PC-9 (cell line): ENCODE data around the gene TPK1. TPM values are rescaled to one million over a fixed set of nuclear protein-coding genes. Genes with fewer than 3 reads are reported as not detected.
A peak's percentile ranks its signal among the peaks of the same experiment; 100 is the strongest.

Source experiments
- BruUV-seq: library from RNA; stranded (reverse); fragments of 400-500 nt; replicated peaks from 2 replicates; lab custom pipeline; 2021; lab: Mats Ljungman, UMichigan
- CTCF ChIA-PET: fragments of 300-600 bp; sonication (Branson Sonifier 250); formaldehyde crosslinking; loops from one replicate; lab custom pipeline; 2022; ENCODE audit warnings: antibody characterized with exemption; lab: Charles Lee
- POLR2A ChIA-PET: fragments of 300-600 bp; sonication (Branson Sonifier 250); formaldehyde crosslinking; loops from one replicate; lab custom pipeline; 2022; ENCODE audit warnings: antibody characterized with exemption; ENCODE audit not compliant: unreplicated experiment; lab: Charles Lee
- DNase-seq, 2 experiments: peaks; one replicate each; pipeline versions ENCODE4 v3.0.0 to v3.0.0-alpha.2; 2015 to 2022; ENCODE audit warnings: mixed read lengths in 1 of 2
- H2AFZ ChIP-seq: fragments of 200-600 bp; sonication (generic); 2 replicates; pipeline ENCODE4 v1.8.1; 2017; ENCODE audit warnings: antibody characterized with exemption
- H3F3A ChIP-seq: fragments of 200-600 bp; sonication (generic); 2 replicates; pipeline ENCODE4 v1.8.1; 2017; ENCODE audit warnings: antibody characterized with exemption, mild to moderate bottlenecking, low read depth; ENCODE audit not compliant: insufficient read depth
- H3K27ac ChIP-seq: fragments of 200-600 bp; sonication (generic); 2 replicates; pipeline ENCODE4 v1.6.1; 2016; ENCODE audit warnings: mixed run types
- H3K27me3 ChIP-seq: fragments of 200-600 bp; sonication (generic); 2 replicates; pipeline ENCODE4 v1.6.1; 2016; ENCODE audit warnings: low read depth, mixed run types; ENCODE audit not compliant: insufficient read depth
- H3K36me3 ChIP-seq: fragments of 200-600 bp; sonication (generic); 2 replicates; pipeline ENCODE4 v1.6.1; 2016; ENCODE audit warnings: low read depth, mixed run types
- H3K4me1 ChIP-seq: fragments of 200-600 bp; sonication (generic); replicated peaks from 2 replicates; pipeline ENCODE4 v1.6.1; 2016; ENCODE audit warnings: mixed run types; ENCODE audit not compliant: insufficient read depth
- H3K4me2 ChIP-seq: fragments of 200-600 bp; sonication (generic); 2 replicates; pipeline ENCODE4 v1.6.1; 2017; ENCODE audit warnings: mixed run types
- H3K4me3 ChIP-seq: fragments of 200-600 bp; sonication (generic); 2 replicates; pipeline ENCODE4 v1.6.1; 2016; ENCODE audit warnings: mixed run types
- H3K79me2 ChIP-seq: fragments of 200-600 bp; sonication (generic); 2 replicates; pipeline ENCODE4 v1.6.1; 2017; ENCODE audit warnings: low read depth, mixed run types
- H3K9me2 ChIP-seq: fragments of 200-600 bp; sonication (generic); 2 replicates; pipeline ENCODE4 v1.8.1; 2017; ENCODE audit warnings: mild to moderate bottlenecking; ENCODE audit not compliant: insufficient read depth
- H3K9me3 ChIP-seq: fragments of 200-600 bp; sonication (generic); 2 replicates; pipeline ENCODE4 v1.8.1; 2016; ENCODE audit warnings: low read depth; ENCODE audit not compliant: insufficient read depth
- H4K20me1 ChIP-seq: fragments of 200-600 bp; sonication (generic); 2 replicates; pipeline ENCODE4 v1.8.1; 2017; ENCODE audit not compliant: insufficient read depth
- EZH2 ChIP-seq: fragments of 200-600 bp; sonication (generic); IDR thresholded peaks from 2 replicates; pipeline ENCODE4 v1.8.0; 2017; ENCODE audit warnings: antibody characterized with exemption, low read depth
- intact Hi-C: fragments of 100-400 bp; cut with micrococcal nuclease; formaldehyde crosslinking; loops from one replicate; pipeline ENCODE4 v1.10.0; 2022; ENCODE audit not compliant: unreplicated experiment
- total RNA-seq: library from RNA; stranded (reverse); gene quantifications from 2 replicates; pipeline ENCODE4 v1.2.3, GENCODE V29; 2021
- TF ChIP-seq, protein P1 (sequence below): fragments of 200-600 bp; sonication (generic); conservative IDR thresholded peaks from 2 replicates; pipeline ENCODE4 v1.6.1; 2017; ENCODE audit warnings: mixed run types, antibody characterized with exemption, mild to moderate bottlenecking, moderate library complexity

TPK1 gene
- total RNA-seq, 1 experiment from 2014 or later, result 0.90 TPM

DNA sequence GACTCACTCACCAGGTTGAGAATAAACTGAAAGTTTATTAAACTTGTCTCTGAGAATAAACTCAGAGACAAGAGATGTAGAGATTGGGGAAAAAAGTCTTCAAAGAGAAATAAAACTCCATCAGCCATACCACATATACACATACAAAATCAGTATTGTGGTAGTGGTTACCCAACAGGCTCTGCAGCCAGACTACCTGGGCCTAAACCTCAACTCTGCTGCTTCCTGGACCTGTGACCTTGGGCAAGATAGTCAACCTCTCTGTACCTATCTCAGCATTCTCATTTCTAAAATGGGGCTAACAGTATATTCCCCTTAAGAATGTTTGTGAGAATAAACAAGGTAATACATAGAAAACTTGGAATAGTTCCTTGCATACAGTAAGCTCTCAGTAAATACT, 15.3 kb downstream of the TPK1 start:
- H3K4me3 ChIP-seq, result no peak overlapping the region
- no TSS peak for BruUV-seq

DNA sequence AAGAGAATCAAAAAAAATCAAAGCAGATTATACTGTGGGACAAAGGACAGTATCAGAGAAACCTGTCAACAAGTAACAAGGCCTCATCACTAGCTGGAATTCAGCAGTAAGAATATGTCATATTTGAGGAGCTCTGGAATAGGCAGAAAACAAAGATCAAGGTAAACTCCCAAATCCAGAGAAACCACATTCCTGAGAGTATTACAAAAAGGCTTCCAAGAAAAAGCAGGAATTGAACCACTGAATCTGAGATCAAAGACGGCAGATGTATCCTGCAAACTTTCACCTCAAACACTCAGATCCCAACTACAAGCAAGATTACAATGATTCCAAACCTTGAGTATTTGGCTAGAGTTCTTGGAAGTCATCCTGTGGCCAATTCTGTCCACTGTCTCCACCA, 16.3 kb downstream of the TPK1 start:
- H3K9me3 ChIP-seq, result no peaks in the 10 kb centered on the region

More for the DNA sequence above, 15.3 kb downstream of the TPK1 start:
- no peaks in the 10 kb centered on the region for H3K79me2 ChIP-seq
- ChIA-PET POLR2A (no interaction called here), CTCF (no interaction called here)
- no peaks in the 10 kb centered on the region for H3K9me3 ChIP-seq
- no peaks in the 10 kb centered on the region for H3F3A ChIP-seq
- no peak overlapping the region for H3K4me2 ChIP-seq
- H2AFZ ChIP-seq, result no peak overlapping the region
- intact Hi-C loops, result no loop called here
- no peaks in the 10 kb centered on the region for H3K36me3 ChIP-seq
- no peak overlapping the region for H3K27ac ChIP-seq
- DNase-seq, result no peak
- no peak for TF ChIP-seq EZH2
- TF ChIP-seq, protein P1, sequence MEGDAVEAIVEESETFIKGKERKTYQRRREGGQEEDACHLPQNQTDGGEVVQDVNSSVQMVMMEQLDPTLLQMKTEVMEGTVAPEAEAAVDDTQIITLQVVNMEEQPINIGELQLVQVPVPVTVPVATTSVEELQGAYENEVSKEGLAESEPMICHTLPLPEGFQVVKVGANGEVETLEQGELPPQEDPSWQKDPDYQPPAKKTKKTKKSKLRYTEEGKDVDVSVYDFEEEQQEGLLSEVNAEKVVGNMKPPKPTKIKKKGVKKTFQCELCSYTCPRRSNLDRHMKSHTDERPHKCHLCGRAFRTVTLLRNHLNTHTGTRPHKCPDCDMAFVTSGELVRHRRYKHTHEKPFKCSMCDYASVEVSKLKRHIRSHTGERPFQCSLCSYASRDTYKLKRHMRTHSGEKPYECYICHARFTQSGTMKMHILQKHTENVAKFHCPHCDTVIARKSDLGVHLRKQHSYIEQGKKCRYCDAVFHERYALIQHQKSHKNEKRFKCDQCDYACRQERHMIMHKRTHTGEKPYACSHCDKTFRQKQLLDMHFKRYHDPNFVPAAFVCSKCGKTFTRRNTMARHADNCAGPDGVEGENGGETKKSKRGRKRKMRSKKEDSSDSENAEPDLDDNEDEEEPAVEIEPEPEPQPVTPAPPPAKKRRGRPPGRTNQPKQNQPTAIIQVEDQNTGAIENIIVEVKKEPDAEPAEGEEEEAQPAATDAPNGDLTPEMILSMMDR, result no peak
- no peaks in the 10 kb centered on the region for H3K27me3 ChIP-seq
- H4K20me1 ChIP-seq, result no peaks in the 10 kb centered on the region
- peaks cover 11% of the 10 kb centered on the region for H3K4me1 ChIP-seq
- no peaks in the 10 kb centered on the region for H3K9me2 ChIP-seq

DNA sequence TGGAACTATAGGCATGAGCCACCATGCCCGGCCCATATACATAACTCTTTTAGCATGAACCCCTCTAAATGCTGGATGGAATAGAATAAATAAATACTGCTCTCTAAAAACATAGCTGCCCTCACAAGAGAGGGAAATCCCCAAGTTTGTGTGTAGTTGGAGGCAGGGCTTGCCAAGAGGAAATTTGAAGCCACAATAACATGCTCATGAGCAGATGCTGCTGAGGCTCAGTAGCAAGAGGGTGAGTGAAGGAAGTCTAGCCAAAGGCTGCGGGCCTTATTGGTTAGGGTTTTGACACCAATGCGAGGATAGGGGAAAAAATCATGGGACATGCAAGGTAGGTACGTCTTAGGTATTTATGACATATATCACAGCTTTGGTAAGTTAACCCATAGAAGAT, 17.3 kb downstream of the TPK1 start:
- H3K4me1 ChIP-seq, result 0 out of 2 replicates have a peak, but pooled peaks cover 6% of the 10 kb centered on the region
- no peak overlapping the region for H3K4me3 ChIP-seq
- intact Hi-C loops, result no loop called here
- no peaks in the 10 kb centered on the region for H3F3A ChIP-seq
- no peaks in the 10 kb centered on the region for H3K9me3 ChIP-seq
- no peak overlapping the region for H2AFZ ChIP-seq
- H3K79me2 ChIP-seq, result no peaks in the 10 kb centered on the region
- H4K20me1 ChIP-seq, result no peaks in the 10 kb centered on the region
- ChIA-PET POLR2A (no interaction called here), CTCF (no interaction called here)
- DNase-seq, result peak in 1 of 2 experiments; percentile 4
- no peaks in the 10 kb centered on the region for H3K36me3 ChIP-seq
- H3K4me2 ChIP-seq, result no peak overlapping the region
- H3K27ac ChIP-seq, result no peak overlapping the region
- TF ChIP-seq, protein P1, result no peak
- TF ChIP-seq EZH2, result no peak
- no peaks in the 10 kb centered on the region for H3K27me3 ChIP-seq
- no TSS peak for BruUV-seq
- no peaks in the 10 kb centered on the region for H3K9me2 ChIP-seq

More for the DNA sequence above, 16.3 kb downstream of the TPK1 start:
- H3K27ac ChIP-seq, result no peak overlapping the region
- ChIA-PET CTCF (no interaction called here), POLR2A (no interaction called here)
- H3K4me3 ChIP-seq, result no peak overlapping the region
- intact Hi-C loops, result no loop called here
- H3K4me1 ChIP-seq, result peaks cover 8% of the 10 kb centered on the region
- no peaks in the 10 kb centered on the region for H3K27me3 ChIP-seq
- no peaks in the 10 kb centered on the region for H3K79me2 ChIP-seq
- no peaks in the 10 kb centered on the region for H3F3A ChIP-seq
- no TSS peak for BruUV-seq
- DNase-seq, result no peak
- H3K36me3 ChIP-seq, result no peaks in the 10 kb centered on the region
- H2AFZ ChIP-seq, result no peak overlapping the region
- no peaks in the 10 kb centered on the region for H3K9me2 ChIP-seq
- no peak overlapping the region for H3K4me2 ChIP-seq
- H4K20me1 ChIP-seq, result no peaks in the 10 kb centered on the region
- TF ChIP-seq, protein P1, result no peak
- TF ChIP-seq EZH2, result no peak
